ENCODE results near the gene XPR1.
A peak's percentile ranks its signal among the peaks of the same experiment; 100 is the strongest.

XPR1 gene

DNA sequence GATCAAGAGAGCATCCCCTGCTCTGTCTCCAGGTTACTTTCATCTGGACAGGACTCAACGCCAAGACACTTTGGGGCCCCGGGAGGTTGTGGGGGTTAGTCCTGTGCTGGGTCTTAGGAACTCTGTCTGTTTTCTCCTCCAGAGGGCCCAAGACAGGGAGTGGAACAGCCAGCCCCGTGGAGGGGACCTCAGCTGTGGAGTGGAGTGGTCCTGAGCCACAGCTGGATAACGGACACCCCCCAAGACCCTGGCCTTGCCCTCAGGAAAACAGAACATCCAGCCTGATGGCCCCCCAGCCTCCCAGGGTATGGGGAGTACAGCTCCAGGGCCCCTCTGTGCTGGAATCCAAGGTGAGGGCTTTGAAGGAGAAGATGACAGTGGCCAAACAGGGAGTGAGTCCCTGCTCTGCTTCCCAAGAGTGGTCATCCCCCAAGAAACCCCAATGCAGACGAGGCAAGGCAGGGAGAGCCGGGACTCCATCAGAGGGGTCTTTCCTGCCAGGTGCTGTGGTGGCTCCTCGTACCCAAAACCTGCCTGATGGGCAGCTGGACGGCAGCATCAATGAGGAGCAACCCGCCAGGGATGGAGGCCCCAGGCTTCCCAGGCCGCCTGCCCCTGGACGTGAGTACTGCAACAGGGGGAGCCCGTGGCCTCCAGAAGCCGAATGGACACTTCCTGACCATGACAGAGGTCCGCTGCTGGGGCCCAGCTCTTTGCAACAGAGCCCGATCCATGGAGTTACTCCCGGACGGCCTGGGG, 284.4 kb downstream of the XPR1 start:
- no peak for DNase-seq (ENCODE audit: low read depth, low spot score)
- H3K4me3 ChIP-seq (ENCODE audit: low read length): no peak overlapping the region

DNA sequence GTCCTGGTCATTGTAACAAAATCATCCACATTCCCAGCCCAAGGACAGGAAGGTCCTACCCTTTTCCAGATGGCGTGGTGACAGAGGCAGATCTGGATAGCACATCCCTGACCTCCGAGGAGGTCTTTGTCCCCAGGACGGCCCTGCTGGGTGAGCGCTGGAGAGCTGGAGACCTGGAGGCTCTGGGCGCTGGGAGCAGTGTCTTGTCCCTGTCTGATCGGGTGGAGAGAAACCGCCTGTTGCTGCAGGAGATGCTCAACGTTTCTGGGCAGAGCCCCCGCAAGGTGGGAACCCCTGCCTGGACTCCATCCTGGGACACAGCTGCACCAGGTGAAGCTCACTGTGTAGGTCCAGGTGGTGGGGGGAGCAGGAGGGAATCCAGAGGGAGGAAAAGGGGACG, 284.9 kb downstream of the XPR1 start:
- no peak overlapping the region for H3K4me3 ChIP-seq (ENCODE audit: low read length)
- DNase-seq (ENCODE audit: low read depth, low spot score): no peak

DNA sequence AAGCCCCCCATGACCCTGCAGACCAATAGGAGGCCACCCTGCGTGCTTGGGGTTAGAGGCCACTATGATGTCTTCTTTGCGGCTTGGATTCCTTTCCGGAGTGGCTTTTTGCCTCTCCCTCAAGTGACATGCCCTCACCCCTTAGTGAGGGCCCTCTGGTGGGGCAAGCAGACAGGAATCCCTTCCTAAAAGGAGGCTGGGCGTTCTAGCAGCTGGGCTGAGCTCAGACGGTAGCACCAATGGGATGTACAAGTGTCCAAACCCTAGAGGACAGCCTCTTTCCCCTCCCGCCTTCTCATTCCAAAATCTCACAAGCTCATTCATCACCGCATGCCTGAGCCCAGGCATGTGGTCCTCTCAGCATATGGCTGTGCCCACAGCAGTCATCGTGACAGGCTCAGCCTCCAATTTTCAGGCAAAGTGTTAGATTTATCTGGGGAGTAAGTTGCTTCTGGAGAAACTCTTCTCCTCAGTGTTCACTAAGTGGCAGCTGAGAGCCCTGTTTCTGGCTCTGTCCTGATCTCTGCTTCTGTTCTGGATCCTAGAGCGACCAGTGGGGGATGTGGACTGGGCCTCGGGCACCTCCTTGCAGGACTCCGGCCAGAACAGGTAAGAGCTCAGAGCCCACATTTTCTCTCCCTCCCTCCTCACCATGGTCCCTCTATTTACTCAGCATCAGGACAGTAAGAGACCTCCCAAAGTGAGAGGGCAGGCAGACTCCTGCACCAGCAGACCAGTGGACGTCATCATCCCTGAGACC, 285.7 kb downstream of the XPR1 start:
- DNase-seq (ENCODE audit: low read depth, low spot score): no peak
- H3K4me3 ChIP-seq (ENCODE audit: low read length): no peak overlapping the region

DNA sequence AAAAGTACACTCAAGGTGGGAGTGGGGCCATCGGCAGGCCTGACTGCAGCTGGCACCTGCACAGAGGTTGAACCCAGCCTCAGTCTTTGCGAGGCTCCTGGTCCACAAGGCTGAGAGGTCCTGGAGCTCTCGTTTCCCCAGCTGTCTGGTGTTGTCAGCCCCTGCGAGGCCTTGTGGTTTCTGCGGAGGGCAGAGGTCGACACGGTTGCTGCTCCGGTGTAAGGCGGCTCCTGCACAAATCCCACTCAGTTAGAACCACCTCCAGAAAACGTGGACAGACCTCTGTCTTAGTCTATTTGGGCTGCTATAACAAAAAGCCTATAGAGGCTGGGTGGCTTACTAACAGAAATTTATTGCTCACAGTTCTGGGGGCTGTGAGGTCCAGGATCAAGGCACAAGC, 286.7 kb downstream of the XPR1 start:
- peak; percentile 44 for DNase-seq (ENCODE audit: low read depth, low spot score)

DNA sequence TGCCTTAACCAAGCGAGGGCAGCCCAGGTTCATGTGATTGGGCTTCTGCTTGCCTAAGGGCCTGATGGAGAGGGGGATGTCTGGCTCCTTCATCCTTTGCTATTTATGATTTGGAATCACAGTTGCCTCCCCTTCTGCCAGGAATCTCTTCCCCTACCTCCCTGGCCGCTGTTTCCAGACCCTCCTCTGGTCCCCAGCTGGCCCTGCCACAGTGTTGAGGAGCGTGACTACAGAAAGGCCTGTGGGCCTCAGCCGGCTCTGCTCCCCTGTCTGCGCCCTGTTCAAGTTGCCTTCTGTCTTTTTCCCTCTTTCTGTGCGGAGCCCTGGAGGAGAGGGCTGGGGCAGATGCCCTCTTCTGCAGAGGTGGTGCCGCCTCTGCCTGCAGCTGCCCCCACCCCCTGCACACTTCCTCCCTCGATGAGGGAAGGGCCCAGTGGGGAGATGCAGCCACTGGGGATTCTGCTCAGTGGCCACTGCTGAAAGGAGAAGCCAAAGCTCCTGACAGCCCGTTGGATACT, 287.4 kb downstream of the XPR1 start:
- DNase-seq (ENCODE audit: low read depth, low spot score): no peak
- no peak overlapping the region for H3K4me3 ChIP-seq (ENCODE audit: low read length)

More for the DNA sequence above, 286.7 kb downstream of the XPR1 start:
- no peak overlapping the region for H3K4me3 ChIP-seq (ENCODE audit: low read length)

DNA sequence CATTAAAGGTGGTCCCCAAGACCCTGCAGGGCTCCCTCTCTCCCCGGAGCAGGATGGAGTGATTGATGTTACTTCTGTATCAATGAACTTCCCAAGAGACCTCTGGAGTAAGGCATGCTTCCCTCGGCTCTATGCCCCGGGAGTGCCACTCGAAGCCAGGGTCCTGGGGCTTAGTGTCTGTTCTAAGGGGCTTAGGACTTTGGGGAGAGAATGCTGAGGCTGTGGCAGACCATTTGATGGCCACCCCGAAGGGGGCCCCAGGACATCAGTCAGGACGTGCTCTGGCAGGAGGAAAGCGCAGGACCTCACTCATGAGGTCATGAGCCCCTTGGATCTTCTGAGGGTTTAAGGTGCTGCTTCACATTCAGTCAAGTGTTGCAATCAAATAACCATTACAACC, 288.4 kb downstream of the XPR1 start:
- H3K4me3 ChIP-seq (ENCODE audit: low read length): no peak overlapping the region
- DNase-seq (ENCODE audit: low read depth, low spot score): no peak

DNA sequence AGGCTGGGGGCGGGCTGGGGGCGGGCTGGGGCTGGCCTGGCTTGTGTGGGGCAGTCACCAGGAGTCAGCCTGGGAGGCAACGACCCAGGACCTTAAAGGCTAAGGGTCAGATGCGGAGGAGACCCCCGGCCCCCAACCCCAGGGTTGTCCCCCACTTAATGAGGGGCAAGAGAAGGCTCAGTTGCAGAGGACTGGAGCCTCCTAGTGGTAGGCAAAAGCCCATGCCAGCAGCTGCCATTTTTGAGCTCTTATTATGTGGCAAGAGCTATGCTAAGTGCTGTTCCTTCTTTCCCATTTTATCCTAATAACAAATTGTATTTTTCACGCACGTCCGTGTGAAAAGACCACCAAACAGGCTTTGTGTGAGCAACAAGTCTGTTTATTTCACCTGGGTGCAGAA, 288.9 kb downstream of the XPR1 start:
- DNase-seq (ENCODE audit: low read depth, low spot score): no peak
- no peak overlapping the region for H3K4me3 ChIP-seq (ENCODE audit: low read length)

DNA sequence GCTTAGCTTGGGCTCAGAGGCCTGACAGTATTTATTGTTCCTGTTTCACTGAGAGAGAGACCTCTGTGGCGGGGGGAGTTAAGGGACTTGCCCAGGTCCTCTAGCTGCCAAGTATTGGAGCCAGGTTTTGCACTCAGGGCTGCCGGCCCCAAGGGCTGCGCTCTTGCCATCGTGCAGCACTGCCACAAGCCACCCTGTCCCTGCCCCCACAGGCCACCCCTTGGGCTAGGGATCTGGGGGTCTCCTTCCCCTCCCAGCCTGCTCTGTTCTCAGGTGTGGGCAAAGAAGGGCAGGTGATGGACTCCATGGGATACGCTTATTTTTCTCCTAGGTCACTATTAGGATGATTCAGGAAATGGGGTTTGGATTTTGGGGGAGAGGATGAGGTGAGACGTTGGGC, 289.6 kb downstream of the XPR1 start:
- DNase-seq (ENCODE audit: low read depth, low spot score): no peak
- no peak overlapping the region for H3K4me3 ChIP-seq (ENCODE audit: low read length)

DNA sequence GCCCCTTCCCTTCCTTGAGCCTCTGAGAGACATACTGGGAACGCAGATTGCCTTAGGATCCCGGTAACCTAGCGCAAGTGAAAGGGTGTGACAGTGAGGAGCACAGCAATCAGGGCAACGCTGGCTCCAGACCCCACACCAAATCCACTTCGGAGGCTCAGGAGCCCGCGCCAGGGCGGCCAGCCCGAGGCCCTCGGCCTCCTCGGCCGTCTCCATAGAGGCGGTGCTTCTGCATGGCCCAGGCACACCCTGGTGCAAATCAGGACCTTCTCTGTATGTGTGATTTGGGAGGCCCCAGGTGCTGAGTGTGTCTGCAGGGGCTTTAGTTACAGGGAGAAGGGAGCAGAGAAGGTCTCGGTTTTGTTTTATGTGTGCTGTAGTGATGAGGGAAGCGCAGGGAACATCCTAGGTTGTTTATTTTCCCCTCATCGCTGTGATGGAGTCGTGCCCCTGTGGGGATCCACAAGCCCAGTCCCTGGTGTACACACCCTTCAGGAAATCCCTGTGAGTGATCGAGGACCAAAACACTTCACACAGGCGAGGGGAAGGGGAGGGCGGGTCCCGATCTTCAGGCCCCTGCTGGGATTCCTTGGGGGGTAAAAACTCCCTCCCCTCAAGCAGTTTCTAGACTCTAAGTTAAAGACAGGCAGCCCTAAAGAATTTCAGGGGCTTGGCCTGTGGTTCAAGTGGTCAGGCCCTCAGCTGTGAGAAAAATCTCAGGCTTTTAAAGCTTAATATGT, 290.2 kb downstream of the XPR1 start:
- no peak overlapping the region for H3K4me3 ChIP-seq (ENCODE audit: low read length)
- DNase-seq (ENCODE audit: low read depth, low spot score): no peak

DNA sequence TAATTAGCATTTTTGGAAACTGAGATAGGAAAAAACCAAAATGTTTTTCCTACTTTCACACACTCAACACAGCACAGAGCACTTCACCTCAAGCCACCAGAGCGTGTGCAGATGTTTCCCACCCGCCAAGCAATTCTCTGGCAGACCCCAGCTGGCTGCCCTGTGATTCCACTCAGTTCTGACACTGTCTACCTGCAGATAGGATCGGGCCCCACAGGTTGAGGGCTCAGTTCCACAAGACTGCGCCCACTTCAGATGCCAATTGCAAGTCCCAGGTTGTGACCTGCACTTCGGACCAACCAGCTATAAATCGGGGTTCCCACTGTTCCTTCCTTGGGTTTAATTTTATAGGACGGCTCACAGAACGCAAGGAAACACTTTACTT, 290.8 kb downstream of the XPR1 start:
- no peak for DNase-seq (ENCODE audit: low read depth, low spot score)
- no peak overlapping the region for H3K4me3 ChIP-seq (ENCODE audit: low read length)

DNA sequence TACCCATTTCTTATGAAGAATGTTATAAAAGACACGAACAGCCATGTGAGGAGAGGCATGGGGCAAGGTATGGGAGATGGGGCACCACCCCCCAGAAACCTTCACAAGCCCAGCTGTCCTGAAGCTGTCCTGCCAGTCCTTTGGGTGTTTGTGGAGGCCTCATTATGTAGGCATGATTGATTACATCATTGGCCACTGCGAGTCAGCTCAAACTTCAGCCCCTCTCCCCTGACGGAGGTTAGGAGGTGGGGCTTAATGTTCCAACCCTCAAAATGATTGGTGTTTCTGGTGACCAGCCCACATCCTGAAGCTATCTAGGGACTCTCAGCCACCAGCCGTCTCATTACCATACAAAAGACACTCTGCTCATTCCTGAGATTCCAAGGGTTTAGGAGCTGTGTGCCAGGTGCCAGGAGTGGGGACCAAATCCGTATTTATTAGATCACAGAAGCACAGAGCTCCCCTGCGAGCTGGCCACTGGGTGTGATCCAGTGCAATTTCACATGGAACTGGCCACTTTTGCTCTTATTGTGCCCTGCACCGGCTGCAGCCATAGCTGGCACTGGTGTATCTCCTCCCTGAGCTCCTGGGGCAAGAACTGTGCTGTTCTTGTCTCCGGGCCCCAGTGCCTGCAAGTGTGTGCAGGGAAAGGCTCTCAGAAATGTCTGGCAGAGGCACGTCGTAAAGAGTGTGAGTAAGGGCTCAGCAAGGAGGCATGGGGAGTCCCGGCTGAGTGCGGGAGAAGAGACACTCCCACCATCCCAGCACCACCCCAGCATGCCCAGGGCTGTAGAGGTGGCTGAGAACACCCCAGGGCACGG, 291.4 kb downstream of the XPR1 start:
- DNase-seq (ENCODE audit: low read depth, low spot score): no peak
- no peak overlapping the region for H3K4me3 ChIP-seq (ENCODE audit: low read length)

DNA sequence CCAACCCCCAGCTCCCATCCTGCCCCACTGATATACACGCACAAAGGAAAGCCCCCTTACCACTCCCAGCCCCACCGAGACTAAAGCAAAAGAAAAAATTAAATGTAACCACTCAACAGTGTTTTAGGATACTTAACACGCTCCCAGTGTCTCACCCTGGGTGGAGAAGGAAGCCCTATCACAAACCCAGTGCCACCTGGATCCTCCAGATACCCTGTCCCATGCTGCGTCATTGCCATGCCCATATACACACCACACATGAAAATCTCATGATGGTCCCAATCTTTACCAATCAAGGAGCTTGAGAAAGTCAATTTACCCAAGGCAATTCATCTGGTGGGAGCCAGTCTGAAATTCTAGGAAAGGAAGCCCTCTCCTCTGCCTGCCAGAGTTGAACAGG, 292.1 kb downstream of the XPR1 start:
- DNase-seq (ENCODE audit: low read depth, low spot score): no peak
- no peak overlapping the region for H3K4me3 ChIP-seq (ENCODE audit: low read length)

DNA sequence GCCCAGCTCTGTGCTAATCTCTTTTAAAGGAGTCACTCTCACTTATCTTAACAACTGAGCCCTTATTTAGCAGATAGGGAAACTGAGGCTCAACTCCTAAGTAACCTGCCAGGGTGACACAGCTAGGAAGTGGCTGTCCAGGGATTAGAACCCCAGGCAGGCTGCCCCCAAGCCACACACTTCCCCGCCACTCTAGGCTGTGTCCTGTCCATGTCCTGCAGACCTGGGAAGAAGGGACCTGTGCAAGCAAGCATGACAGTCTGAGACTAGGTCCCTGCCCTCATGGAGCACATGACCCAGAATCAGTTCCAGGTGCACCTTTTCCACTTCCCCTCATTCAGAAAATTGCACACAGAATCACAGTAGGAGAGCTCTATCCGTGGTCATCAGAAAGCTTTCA, 293.1 kb downstream of the XPR1 start:
- H3K4me3 ChIP-seq (ENCODE audit: low read length): no peak overlapping the region

DNA sequence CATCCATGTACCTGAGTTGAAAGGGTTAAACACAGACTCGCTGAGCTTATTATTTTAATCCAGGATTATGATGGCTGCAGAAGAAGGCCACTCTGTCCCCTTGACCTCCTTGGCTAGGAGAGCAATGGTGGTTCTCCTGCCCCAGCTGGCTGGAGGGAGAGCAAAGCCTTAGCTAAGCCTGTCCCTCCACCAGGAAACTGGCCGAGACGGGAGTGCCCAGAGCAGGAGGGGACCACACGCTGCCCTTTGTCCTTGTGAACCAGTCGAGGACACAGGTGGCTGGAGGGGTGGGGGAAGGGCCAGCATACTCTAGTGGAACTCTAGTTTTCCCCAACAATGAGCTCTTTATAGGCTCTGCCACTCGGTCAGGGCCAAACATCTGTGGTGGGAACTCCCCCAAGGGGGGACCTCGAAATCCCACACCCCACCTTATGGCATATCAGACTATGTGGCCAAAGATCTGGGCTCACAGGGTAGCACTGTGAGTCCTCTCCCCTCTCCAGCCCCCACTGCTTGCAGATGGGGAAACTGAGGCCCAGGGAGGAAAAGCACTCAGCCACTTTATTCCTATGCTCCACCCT, 293.7 kb downstream of the XPR1 start:
- DNase-seq (ENCODE audit: low read depth, low spot score): no peak
- H3K4me3 ChIP-seq (ENCODE audit: low read length): no peak overlapping the region

More for the DNA sequence above, 293.1 kb downstream of the XPR1 start:
- no peak for DNase-seq (ENCODE audit: low read depth, low spot score)

DNA sequence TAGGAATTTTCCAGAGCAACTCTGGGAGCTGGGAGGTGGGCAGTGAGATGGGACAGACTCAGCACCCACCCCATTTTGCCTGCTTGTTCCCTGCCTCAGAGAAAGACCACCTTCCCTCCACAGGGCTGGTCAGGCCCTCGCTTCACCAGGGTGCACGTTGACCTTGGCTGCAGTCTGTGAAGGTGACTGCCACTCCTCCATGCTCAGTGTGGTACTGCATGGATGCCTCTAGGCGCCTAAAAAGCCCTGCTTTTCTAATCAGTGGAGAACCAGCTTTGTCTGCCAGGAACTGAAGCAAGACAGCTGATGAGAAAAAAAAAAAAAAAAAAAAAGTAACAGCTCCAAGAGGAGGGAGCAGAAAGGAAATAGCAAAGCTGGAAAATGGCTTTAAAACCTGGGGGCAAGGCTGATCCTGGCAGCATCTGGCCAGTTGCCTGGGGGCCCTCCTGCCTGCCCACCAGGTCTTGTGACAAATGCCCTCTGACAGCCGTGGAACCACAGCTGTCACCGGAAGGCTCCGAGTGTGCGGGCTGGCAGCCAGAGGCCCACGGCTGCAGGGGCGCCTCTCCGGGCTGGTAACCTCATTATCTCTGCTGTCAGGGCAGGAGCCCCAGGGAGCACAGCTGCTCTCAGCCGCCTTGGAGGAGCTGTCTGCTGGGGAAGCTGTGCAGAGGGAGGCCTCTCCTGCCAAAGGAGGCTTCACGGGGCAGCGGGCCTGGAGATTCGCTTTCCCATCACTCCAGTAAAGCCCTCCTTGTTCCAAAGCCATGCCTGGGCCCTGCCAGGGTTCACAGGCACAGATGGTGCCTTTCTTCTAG, 294.6 kb downstream of the XPR1 start:
- peak; percentile 77 for DNase-seq (ENCODE audit: low read depth, low spot score)
- peak overlapping the region; percentile 16 for H3K4me3 ChIP-seq (ENCODE audit: low read length)

DNA sequence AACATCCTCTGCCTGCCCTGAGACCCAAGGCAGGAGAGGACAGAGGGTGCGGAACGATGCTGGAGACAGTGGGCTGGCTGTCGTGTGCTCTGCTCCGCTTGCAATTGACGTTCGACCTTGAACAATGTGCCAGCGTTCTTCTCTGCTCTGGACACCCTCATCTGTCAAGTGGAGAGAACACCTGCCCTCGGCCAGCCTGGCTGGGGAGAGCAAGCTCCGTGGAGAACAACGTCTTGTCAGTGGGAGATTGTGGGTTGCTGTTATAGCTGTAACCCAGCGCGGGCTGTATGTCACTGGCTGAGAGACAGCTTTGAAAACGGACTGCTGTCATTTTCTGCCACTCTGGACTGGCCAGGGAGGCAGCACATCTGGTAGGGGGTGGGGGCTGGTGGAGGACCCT, 295.5 kb downstream of the XPR1 start:
- no peak for DNase-seq (ENCODE audit: low read depth, low spot score)
- H3K4me3 ChIP-seq (ENCODE audit: low read length): no peak overlapping the region

DNA sequence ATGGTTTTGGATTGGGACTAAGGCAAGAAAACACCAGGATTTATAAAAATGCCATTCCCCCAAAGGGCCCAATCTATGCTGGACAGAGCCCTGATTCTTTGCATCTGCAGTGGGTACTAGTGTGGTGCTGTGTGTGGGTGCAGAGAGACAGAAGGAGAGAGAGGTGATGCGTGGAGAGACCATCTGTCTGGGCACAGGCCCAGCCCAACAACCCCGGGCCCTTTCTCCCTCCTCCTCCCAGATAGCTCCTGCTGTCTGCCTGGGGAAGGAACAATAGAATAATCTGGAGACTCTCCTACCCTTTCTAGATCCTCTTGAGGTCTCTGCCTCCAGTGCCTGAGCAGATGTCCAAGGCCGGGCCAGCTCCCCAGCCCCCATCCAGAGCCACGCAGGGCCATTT, 296.0 kb downstream of the XPR1 start:
- DNase-seq (ENCODE audit: low read depth, low spot score): no peak

More for the DNA sequence above, 296.0 kb downstream of the XPR1 start:
- no peak overlapping the region for H3K4me3 ChIP-seq (ENCODE audit: low read length)

Measured in Jurkat, Clone E6-1 (cell line).